ENCODE measurements around the gene LY86. TPM values are rescaled to one million over a fixed set of nuclear protein-coding genes. Genes with fewer than 3 reads are reported as not detected.

LY86 gene
- total and polyA plus RNA-seq, 9 donors = 1.3 to 13.8 (median 2.3) TPM

GRCh38 chr6:6556738-6557503 is 31.6 kb upstream of the LY86 start:
- Histone ChIP-seq H3K36me3 (no peaks in the 10 kb centered on the region), H3K4me1 (ENCODE audit: insufficient read depth) (no peaks in the 10 kb centered on the region), H3K9me3 (no peaks in the 10 kb centered on the region), H3K27me3 (no peaks in the 10 kb centered on the region), H3K4me3 (no peak overlapping the region), H3K27ac (no peak overlapping the region)
- 43 to 51% (median 44%) methylated on average over 10 of the region's 10 CpGs for WGBS, 3 donors
- DNase-seq = no peak
- intact Hi-C loops (cut with DNase I) = no loop called here
- no peak for TF ChIP-seq POLR2A (IDR thresholded peaks at IDR 0.05)
- no peak for TF ChIP-seq EP300 (IDR thresholded peaks at IDR 0.05)
- TF ChIP-seq CTCF (IDR thresholded peaks at IDR 0.05) = no peak

DNA sequence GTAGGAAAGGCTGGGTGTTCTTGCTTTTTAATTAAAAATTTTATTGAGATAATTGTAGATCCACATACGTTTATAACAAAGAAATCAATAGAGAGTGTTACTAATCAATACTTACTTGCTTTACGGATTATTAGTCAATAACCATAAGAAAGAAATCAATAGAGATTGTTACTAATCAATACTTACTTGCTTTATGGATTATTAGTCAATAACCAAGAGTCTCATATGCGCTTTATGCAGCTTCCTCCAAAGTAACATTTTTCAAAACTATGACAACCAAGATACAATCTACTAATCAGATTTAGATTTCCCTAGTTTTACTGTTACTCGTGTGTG is 31.0 kb upstream of the LY86 start:
- Histone ChIP-seq H3K27me3 (no peaks in the 10 kb centered on the region), H3K27ac (no peak overlapping the region), H3K4me1 (ENCODE audit: insufficient read depth) (no peaks in the 10 kb centered on the region), H3K9me3 (no peaks in the 10 kb centered on the region), H3K4me3 (no peak overlapping the region), H3K36me3 (no peaks in the 10 kb centered on the region)
- intact Hi-C loops (cut with DNase I) = no loop called here
- DNase-seq = no peak
- TF ChIP-seq EP300 (IDR thresholded peaks at IDR 0.05) = no peak
- TF ChIP-seq CTCF (IDR thresholded peaks at IDR 0.05) = no peak
- TF ChIP-seq POLR2A (IDR thresholded peaks at IDR 0.05) = no peak
- 71 to 84% (median 75%) methylated on average over 4 of the region's 4 CpGs for WGBS, 3 donors

- DNase-seq = no peak
- Histone ChIP-seq H3K27ac (no peak overlapping the region), H3K4me3 (no peak overlapping the region), H3K27me3 (no peaks in the 10 kb centered on the region), H3K9me3 (no peaks in the 10 kb centered on the region), H3K36me3 (no peaks in the 10 kb centered on the region), H3K4me1 (ENCODE audit: insufficient read depth) (no peaks in the 10 kb centered on the region)
- intact Hi-C loops (cut with DNase I) = no loop called here
- 57 to 63% (median 62%) methylated on average over 7 of the region's 7 CpGs for WGBS, 3 donors
- TF ChIP-seq CTCF (IDR thresholded peaks at IDR 0.05) (no peak), EP300 (IDR thresholded peaks at IDR 0.05) (no peak), POLR2A (IDR thresholded peaks at IDR 0.05) (no peak)
Observed at GRCh38 chr6:6557886-6558285, 30.6 kb upstream of the LY86 start.

- H3K4me1 ChIP-seq (ENCODE audit: insufficient read depth) = no peaks in the 10 kb centered on the region
- no peak for DNase-seq
- H3K27ac ChIP-seq = no peak overlapping the region
- 72 to 84% (median 82%) methylated on average over 6 of the region's 6 CpGs for WGBS, 3 donors
- intact Hi-C loops (cut with DNase I) = no loop called here
- TF ChIP-seq CTCF (IDR thresholded peaks at IDR 0.05) = no peak
- no peak for TF ChIP-seq POLR2A (IDR thresholded peaks at IDR 0.05)
- no peak for TF ChIP-seq EP300 (IDR thresholded peaks at IDR 0.05)
- no peaks in the 10 kb centered on the region for H3K36me3 ChIP-seq
- H3K9me3 ChIP-seq = no peaks in the 10 kb centered on the region
- no peak overlapping the region for H3K4me3 ChIP-seq
- H3K27me3 ChIP-seq = no peaks in the 10 kb centered on the region
Observed at GRCh38 chr6:6559994-6560570, 28.4 kb upstream of the LY86 start.
